Kidney (tissue), 14 donors: ENCODE results near the gene POC1A. TPM values are rescaled to one million over a fixed set of nuclear protein-coding genes. Genes with fewer than 3 reads are reported as not detected.
A peak's percentile ranks its signal among the peaks of the same experiment; 100 is the strongest.

ENCODE experiments used
- DNase-seq, 5 donors: peaks; one replicate each; pipeline ENCODE4 v3.0.0-alpha.2; 2013 to 2020
- FAIRE-seq: peaks from 2 replicates; lab custom pipeline; 2012; peaks lifted over from hg19 to GRCh38; lab: Jason Lieb, UNC
- H3K27ac ChIP-seq, 2 donors: one replicate each; pipeline ENCODE4 v1.7.0; 2013; ENCODE audit warnings: low read depth in 2 of 2, low read length in 2 of 2, inconsistent platforms in 1 of 2
- H3K27me3 ChIP-seq: one replicate; pipeline ENCODE4 v1.7.1; 2013; ENCODE audit warnings: low read length, inconsistent platforms; ENCODE audit not compliant: control insufficient read depth, insufficient read depth
- H3K36me3 ChIP-seq, 3 donors: one replicate each; pipeline versions ENCODE4 v1.7.0 to v1.7.1; 2013; ENCODE audit warnings: low read length in 3 of 3, control low read depth in 1 of 3, inconsistent platforms in 1 of 3; ENCODE audit not compliant: insufficient read depth in 3 of 3, control insufficient read depth in 2 of 3
- H3K4me1 ChIP-seq, 3 donors: one replicate each; pipeline versions ENCODE4 v1.7.0 to v1.7.1; 2013; ENCODE audit warnings: low read length in 3 of 3, inconsistent platforms in 1 of 3, low read depth in 1 of 3; ENCODE audit not compliant: control insufficient read depth in 2 of 3, insufficient read depth in 2 of 3
- H3K4me3 ChIP-seq, 3 donors: one replicate each; pipeline versions ENCODE4 v1.7.0 to v1.8.1; 2013; ENCODE audit warnings: low read length in 3 of 3, control low read depth in 1 of 3, inconsistent platforms in 1 of 3
- H3K9ac ChIP-seq, 3 donors: one replicate each; pipeline versions ENCODE4 v1.7.0 to v1.7.1; 2013; ENCODE audit warnings: low read length in 3 of 3, control low read depth in 1 of 3, inconsistent platforms in 1 of 3
- H3K9me3 ChIP-seq, 3 donors: one replicate each; pipeline versions ENCODE4 v1.7.0 to v1.7.1; 2013; ENCODE audit warnings: low read length in 3 of 3, control low read depth in 1 of 3, inconsistent platforms in 1 of 3; ENCODE audit not compliant: control insufficient read depth in 2 of 3, insufficient read depth in 1 of 3
- CTCF ChIP-seq: IDR thresholded peaks from 3 replicates; pipeline ENCODE4 v1.5.1; 2012; ENCODE audit warnings: mild to moderate bottlenecking, moderate library complexity, borderline replicate concordance; ENCODE audit not compliant: insufficient read depth; ENCODE audit errors: extremely low read depth
- intact Hi-C: fragments of 100-400 bp; cut with DNase I; formaldehyde crosslinking; loops from one replicate; pipeline ENCODE4 v1.11.1; 2022
- polyA plus RNA-seq: library from polyadenylated mRNA; stranded (reverse); fragments of 350-450 nt; fragmentation: Illumina TruSeq; extraction: RNeasy Lipid Tissue Mini Kit (QIAGEN cat#74804); gene quantifications from one replicate; pipeline ENCODE4 v1.2.3, GENCODE V29; 2014; ENCODE audit warnings: low read depth, low replicate concordance; ENCODE audit not compliant: insufficient read depth
- total RNA-seq: library from RNA; stranded (reverse); fragmentation: NEBNext Ultra II Directional; extraction: Animal tissue kit (Norgen Biotek cat#: 25700); gene quantifications from one replicate; pipeline ENCODE4 v1.2.1, GENCODE V29; 2021
- donor health status: control.
- donor health status: control.
- donor health status: control.
- donor health status: control.
- donor health status: control.
- donor health status: DM: yes; HTN: yes; CAD: no.
- donor health status: Normal renal cell carcinoma (clear cell type).

The POC1A gene
- total and polyA plus RNA-seq, 2 donors from 2014 or later = 2.2 to 2.5 TPM

GRCh38 chr3:52194485-52195290 is 40.5 kb upstream of the POC1A start:
- FAIRE-seq = no peak
- Histone ChIP-seq H3K9ac (no peak overlapping the region), H3K27me3 (no peaks in the 10 kb centered on the region)

GRCh38 chr3:52193065-52193464 is 38.8 kb upstream of the POC1A start:
- Histone ChIP-seq H3K27me3 (no peaks in the 10 kb centered on the region), H3K9me3 (no peaks in the 10 kb centered on the region), H3K36me3 (no peaks in the 10 kb centered on the region), H3K27ac (no peak overlapping the region), H3K9ac (no peak overlapping the region), H3K4me3 (no peak overlapping the region), H3K4me1 (peaks cover 3 to 25% (median 7%) of the 10 kb centered on the region in 3 donors)
- FAIRE-seq (no peak), DNase-seq (no peak)
- no peak for TF ChIP-seq CTCF
- intact Hi-C loops = no loop called here

More at GRCh38 chr3:52194485-52195290, 40.5 kb upstream of the POC1A start:
- TF ChIP-seq CTCF = no peak
- intact Hi-C loops = no loop called here
- Histone ChIP-seq H3K9me3 (no peaks in the 10 kb centered on the region), H3K4me3 (no peak overlapping the region), H3K36me3 (peaks cover 0 to 3% (median 0%) of the 10 kb centered on the region in 3 donors), H3K27ac (no peak overlapping the region), H3K4me1 (peaks cover 3 to 28% (median 18%) of the 10 kb centered on the region in 3 donors)
- peak; percentile 52 to 87 (median 58) for DNase-seq

GRCh38 chr3:52191663-52192062 is 37.4 kb upstream of the POC1A start:
- peaks cover 0 to 17% (median 0%) of the 10 kb centered on the region in 3 donors for H3K4me1 ChIP-seq
- H3K27me3 ChIP-seq = no peaks in the 10 kb centered on the region
- intact Hi-C loops = no loop called here
- no peaks in the 10 kb centered on the region for H3K9me3 ChIP-seq
- H3K4me3 ChIP-seq = no peak overlapping the region
- H3K27ac ChIP-seq = no peak overlapping the region
- no peak for DNase-seq
- no peak for TF ChIP-seq CTCF
- H3K9ac ChIP-seq = no peak overlapping the region
- FAIRE-seq = no peak
- no peaks in the 10 kb centered on the region for H3K36me3 ChIP-seq
